Neural cell (in vitro differentiated cells): ENCODE results near the gene GDF9. TPM values are rescaled to one million over a fixed set of nuclear protein-coding genes. Genes with fewer than 3 reads are reported as not detected.

Source experiments
- H2AFZ ChIP-seq: fragments of 200-600, 300-800 bp; sonication (generic), shearing (Covaris generic); 2 replicates; pipeline ENCODE4 v1.6.0; 2014; ENCODE audit warnings: low read depth, mild to moderate bottlenecking, antibody characterized with exemption, low read length, moderate library complexity
- H3F3A ChIP-seq: fragments of 200-600 bp; shearing (Covaris generic); 2 replicates; pipeline ENCODE4 v1.6.1; 2016; ENCODE audit warnings: mild to moderate bottlenecking, moderate library complexity, mixed read lengths, antibody characterized with exemption, low read length; ENCODE audit not compliant: insufficient read depth, poor library complexity, severe bottlenecking
- H3K27ac ChIP-seq: fragments of 200-600, 300-800 bp; sonication (generic), shearing (Covaris generic); 2 replicates; pipeline ENCODE4 v1.5.1; 2014; ENCODE audit warnings: mild to moderate bottlenecking, low read length, moderate library complexity
- H3K27me3 ChIP-seq: fragments of 300-800, 200-600 bp; sonication (generic), shearing (Covaris generic); 2 replicates; pipeline ENCODE4 v1.6.0; 2014; ENCODE audit warnings: mild to moderate bottlenecking, low read depth, low read length, moderate library complexity; ENCODE audit not compliant: insufficient read depth
- H3K36me3 ChIP-seq: fragments of 300-800, 200-600 bp; sonication (generic), shearing (Covaris generic); 2 replicates; pipeline ENCODE4 v1.5.1; 2014; ENCODE audit warnings: mild to moderate bottlenecking, antibody characterized with exemption, low read length, moderate library complexity; ENCODE audit not compliant: insufficient read depth
- H3K4me2 ChIP-seq: fragments of 300-800, 200-600 bp; sonication (generic), shearing (Covaris generic); 2 replicates; pipeline ENCODE4 v1.6.0; 2014; ENCODE audit warnings: mild to moderate bottlenecking, low read length
- H3K4me3 ChIP-seq: fragments of 300-800, 200-600 bp; sonication (generic), shearing (Covaris generic); 2 replicates; pipeline ENCODE4 v1.5.1; 2014; ENCODE audit warnings: mild to moderate bottlenecking, low read length, moderate library complexity
- H3K79me2 ChIP-seq: fragments of 200-600 bp; shearing (Covaris generic); replicated peaks from 2 replicates; pipeline ENCODE4 v1.6.0; 2014; ENCODE audit warnings: mild to moderate bottlenecking, low read length, moderate library complexity; ENCODE audit not compliant: insufficient read depth
- H3K9ac ChIP-seq: fragments of 300-800, 200-600 bp; sonication (generic), shearing (Covaris generic); 2 replicates; pipeline ENCODE4 v1.6.1; 2016; ENCODE audit warnings: mild to moderate bottlenecking, low read length, mixed read lengths
- H3K9me2 ChIP-seq: fragments of 200-600 bp; shearing (Covaris generic); 2 replicates; pipeline ENCODE4 v1.6.1; 2016; ENCODE audit warnings: mild to moderate bottlenecking, low read length, mixed read lengths; ENCODE audit not compliant: insufficient read depth
- H3K9me3 ChIP-seq: fragments of 200-600, 300-800 bp; sonication (generic), shearing (Covaris generic); 2 replicates; pipeline ENCODE4 v1.6.1; 2016; ENCODE audit warnings: mild to moderate bottlenecking, mixed run types, low read length, moderate library complexity, mixed read lengths
- H4K20me1 ChIP-seq: fragments of 200-600 bp; shearing (Covaris generic); 2 replicates; pipeline ENCODE4 v1.6.1; 2016; ENCODE audit warnings: mild to moderate bottlenecking, mixed run types; ENCODE audit not compliant: insufficient read depth
- EZH2 ChIP-seq: fragments of 200-600, 300-800 bp; shearing (Covaris generic), sonication (generic); IDR thresholded peaks from 2 replicates; pipeline ENCODE4 v1.6.1; 2014; ENCODE audit warnings: antibody characterized with exemption, low read length, borderline replicate concordance, mild to moderate bottlenecking; ENCODE audit not compliant: insufficient read depth, poor library complexity, severe bottlenecking
- POLR2AphosphoS5 ChIP-seq: IDR thresholded peaks from 2 replicates; pipeline ENCODE4 v1.6.1; 2012
- RAD21 ChIP-seq: fragments of 450-650 bp; conservative IDR thresholded peaks from 2 replicates; pipeline ENCODE4 v1.6.1; 2014; ENCODE audit warnings: antibody characterized with exemption, mild to moderate bottlenecking, moderate library complexity
- polyA plus RNA-seq: library from polyadenylated mRNA; depleted of rRNA; stranded (reverse); fragments of >200 nt; gene quantifications from 2 replicates; pipeline ENCODE4 v1.2.3, GENCODE V29; 2014
- TF ChIP-seq, protein P1 (sequence below): IDR thresholded peaks from 2 replicates; pipeline ENCODE4 v1.6.1; 2012; ENCODE audit warnings: borderline replicate concordance

GDF9 gene
- polyA plus RNA-seq, 1 donor from 2014 or later, result 5.1 TPM

DNA sequence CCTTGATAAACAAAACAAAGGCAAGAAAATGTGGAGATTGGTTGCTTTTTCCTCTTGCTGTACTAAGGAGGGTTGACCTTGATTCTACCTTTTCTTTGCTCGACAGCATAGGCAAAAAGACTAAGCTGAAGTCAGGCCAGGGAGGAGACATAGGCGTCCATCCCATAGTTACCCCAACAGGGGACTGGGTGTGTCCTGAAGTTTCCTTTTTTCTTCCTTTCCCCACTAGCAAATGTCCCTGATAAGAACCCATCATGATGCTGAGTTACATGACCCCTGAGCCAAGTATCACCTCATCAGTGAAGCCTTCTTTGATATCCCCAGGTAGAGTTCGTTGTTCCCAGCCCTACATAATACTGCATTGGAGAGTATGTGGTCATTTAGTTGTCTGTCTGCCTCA is 26.0 kb downstream of the GDF9 start:
- Histone ChIP-seq H2AFZ (no peak overlapping the region), H3K27ac (no peak overlapping the region), H3K4me2 (no peak overlapping the region)

DNA sequence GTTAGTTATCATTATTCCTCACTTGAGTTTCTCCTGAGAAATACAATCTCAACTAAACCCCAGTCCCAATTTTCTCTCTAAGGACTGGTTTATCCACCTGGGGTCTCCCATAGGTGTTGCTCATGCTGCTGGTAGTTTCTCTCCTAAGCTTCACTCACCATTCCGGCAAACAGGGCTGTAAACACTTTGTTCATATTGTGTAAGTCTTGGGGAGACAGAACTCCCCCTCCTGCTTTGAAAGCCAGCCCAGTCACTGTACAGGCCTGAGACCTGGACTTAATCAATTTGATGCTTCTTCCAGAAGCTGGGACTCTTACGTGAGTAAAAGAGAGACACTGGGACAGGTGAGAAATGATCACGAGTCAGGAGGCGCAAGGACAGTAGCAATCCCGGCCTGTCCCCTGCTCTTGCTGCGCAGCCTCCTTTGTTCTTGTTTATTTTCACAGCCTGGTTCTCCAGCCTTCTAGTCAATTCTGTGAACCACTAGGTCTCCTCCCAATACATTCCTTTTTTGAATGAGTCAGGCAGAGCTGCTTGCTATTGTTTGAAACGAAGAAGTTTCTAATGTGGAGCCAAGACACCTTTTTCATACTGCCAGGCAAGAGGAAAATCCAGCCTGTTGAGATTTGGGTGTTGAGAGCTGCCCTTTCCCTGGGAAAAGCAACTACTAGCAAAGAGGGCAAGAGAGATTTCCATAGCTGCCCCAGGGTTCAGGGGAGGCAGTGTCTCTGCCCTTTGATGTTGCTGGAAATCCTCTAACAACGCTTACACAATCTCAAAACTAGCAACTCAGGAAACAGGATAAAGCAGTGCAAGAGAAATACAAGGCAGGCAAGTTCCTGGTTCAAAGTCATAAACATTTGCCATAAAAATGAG is 26.6 kb downstream of the GDF9 start:
- no peak for TF ChIP-seq POLR2AphosphoS5
- no peak for TF ChIP-seq RAD21
- Histone ChIP-seq H4K20me1 (no peaks in the 10 kb centered on the region), H3K79me2 (no peaks in the 10 kb centered on the region), H3K4me2 (no peak overlapping the region), H3K27ac (no peak overlapping the region), H3K9ac (no peak overlapping the region), H3K4me3 (no peak overlapping the region), H3K9me3 (no peaks in the 10 kb centered on the region), H3F3A (no peaks in the 10 kb centered on the region), H3K27me3 (no peaks in the 10 kb centered on the region), H3K9me2 (no peaks in the 10 kb centered on the region), H3K36me3 (no peaks in the 10 kb centered on the region), H2AFZ (no peak overlapping the region)

More for the DNA sequence above, 26.0 kb downstream of the GDF9 start:
- Histone ChIP-seq H3K9me3 (no peaks in the 10 kb centered on the region), H3K9ac (no peak overlapping the region), H3K9me2 (no peaks in the 10 kb centered on the region), H3F3A (no peaks in the 10 kb centered on the region), H3K27me3 (no peaks in the 10 kb centered on the region), H3K79me2 (no peaks in the 10 kb centered on the region), H4K20me1 (no peaks in the 10 kb centered on the region), H3K36me3 (no peaks in the 10 kb centered on the region), H3K4me3 (no peak overlapping the region)
- TF ChIP-seq RAD21, result no peak
- no peak for TF ChIP-seq EZH2

DNA sequence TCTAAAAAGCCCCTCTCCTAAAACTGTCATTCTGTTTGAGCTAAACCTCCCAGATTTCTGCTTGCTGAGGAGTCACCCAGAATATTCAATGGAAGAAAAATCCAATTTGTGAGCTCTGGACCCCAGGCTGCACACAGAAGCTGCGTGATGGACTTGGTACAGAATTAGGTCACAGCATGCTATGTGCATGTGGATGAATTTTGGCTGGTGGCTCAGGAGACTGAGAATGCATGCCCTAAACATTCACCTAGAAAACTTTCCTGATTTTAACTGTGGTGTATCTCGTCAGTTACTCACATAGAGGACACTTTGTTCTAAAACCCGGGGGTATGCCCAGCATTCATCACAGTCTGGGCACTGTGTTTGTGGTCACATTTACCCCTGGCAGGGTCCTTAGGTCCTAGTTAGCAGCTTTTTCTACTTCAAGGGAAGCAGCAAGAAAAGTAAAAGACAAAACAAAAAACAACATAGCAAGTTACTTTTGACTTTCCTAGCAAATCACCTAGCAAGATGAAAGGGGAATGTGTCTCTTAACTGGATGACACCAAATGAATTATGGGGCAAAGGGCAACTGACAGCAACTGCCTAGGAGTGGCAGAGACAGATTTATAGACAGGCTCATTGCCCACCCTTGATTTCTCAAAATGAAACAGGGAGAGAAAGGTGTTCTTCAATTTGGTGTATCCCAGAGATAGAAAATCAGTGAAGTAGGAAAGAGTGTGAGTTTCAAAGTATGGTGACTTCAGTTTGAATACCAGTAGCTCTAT is 27.6 kb downstream of the GDF9 start:
- H3K9me3 ChIP-seq, result no peaks in the 10 kb centered on the region
- no peak overlapping the region for H3K4me3 ChIP-seq
- TF ChIP-seq, protein P1, sequence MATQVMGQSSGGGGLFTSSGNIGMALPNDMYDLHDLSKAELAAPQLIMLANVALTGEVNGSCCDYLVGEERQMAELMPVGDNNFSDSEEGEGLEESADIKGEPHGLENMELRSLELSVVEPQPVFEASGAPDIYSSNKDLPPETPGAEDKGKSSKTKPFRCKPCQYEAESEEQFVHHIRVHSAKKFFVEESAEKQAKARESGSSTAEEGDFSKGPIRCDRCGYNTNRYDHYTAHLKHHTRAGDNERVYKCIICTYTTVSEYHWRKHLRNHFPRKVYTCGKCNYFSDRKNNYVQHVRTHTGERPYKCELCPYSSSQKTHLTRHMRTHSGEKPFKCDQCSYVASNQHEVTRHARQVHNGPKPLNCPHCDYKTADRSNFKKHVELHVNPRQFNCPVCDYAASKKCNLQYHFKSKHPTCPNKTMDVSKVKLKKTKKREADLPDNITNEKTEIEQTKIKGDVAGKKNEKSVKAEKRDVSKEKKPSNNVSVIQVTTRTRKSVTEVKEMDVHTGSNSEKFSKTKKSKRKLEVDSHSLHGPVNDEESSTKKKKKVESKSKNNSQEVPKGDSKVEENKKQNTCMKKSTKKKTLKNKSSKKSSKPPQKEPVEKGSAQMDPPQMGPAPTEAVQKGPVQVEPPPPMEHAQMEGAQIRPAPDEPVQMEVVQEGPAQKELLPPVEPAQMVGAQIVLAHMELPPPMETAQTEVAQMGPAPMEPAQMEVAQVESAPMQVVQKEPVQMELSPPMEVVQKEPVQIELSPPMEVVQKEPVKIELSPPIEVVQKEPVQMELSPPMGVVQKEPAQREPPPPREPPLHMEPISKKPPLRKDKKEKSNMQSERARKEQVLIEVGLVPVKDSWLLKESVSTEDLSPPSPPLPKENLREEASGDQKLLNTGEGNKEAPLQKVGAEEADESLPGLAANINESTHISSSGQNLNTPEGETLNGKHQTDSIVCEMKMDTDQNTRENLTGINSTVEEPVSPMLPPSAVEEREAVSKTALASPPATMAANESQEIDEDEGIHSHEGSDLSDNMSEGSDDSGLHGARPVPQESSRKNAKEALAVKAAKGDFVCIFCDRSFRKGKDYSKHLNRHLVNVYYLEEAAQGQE, result no peak
- TF ChIP-seq EZH2, result no peak
- no peak overlapping the region for H3K27ac ChIP-seq
- no peaks in the 10 kb centered on the region for H4K20me1 ChIP-seq
- no peaks in the 10 kb centered on the region for H3K9me2 ChIP-seq
- H3K36me3 ChIP-seq, result no peaks in the 10 kb centered on the region
- no peak overlapping the region for H2AFZ ChIP-seq
- H3K79me2 ChIP-seq, result no peaks in the 10 kb centered on the region
- H3K4me2 ChIP-seq, result no peak overlapping the region
- H3K27me3 ChIP-seq, result no peaks in the 10 kb centered on the region
- H3K9ac ChIP-seq, result no peak overlapping the region
- no peaks in the 10 kb centered on the region for H3F3A ChIP-seq
